Mesendoderm (in vitro differentiated cells): Measurements from ENCODE around the gene ACOX3.

Experiments used
- DNase-seq: peaks from one replicate; pipeline ENCODE4 v3.0.0; 2013
- H2AK5ac ChIP-seq: 2 replicates; pipeline ENCODE4 v1.6.1; 2013; ENCODE audit warnings: low read length, inconsistent platforms
- H2BK120ac ChIP-seq: 2 replicates; pipeline ENCODE4 v1.6.1; 2013; ENCODE audit warnings: low read depth, mild to moderate bottlenecking, low read length, moderate library complexity, mixed read lengths
- H2BK15ac ChIP-seq: replicated peaks from 2 replicates; pipeline ENCODE4 v1.6.1; 2013; ENCODE audit warnings: low read depth, mild to moderate bottlenecking, moderate library complexity
- H2BK5ac ChIP-seq: 2 replicates; pipeline ENCODE4 v1.6.1; 2013; ENCODE audit warnings: low read length, inconsistent platforms
- H3K18ac ChIP-seq: 2 replicates; pipeline ENCODE4 v1.6.1; 2013; ENCODE audit warnings: mild to moderate bottlenecking, low read length, mixed read lengths
- H3K23ac ChIP-seq: one replicate; pipeline ENCODE4 v1.6.1; 2013; ENCODE audit warnings: low read length
- H3K27ac ChIP-seq: 2 replicates; pipeline ENCODE4 v1.5.1; 2013; ENCODE audit warnings: low read depth, mild to moderate bottlenecking, inconsistent platforms, low read length, moderate library complexity
- H3K27me3 ChIP-seq: 2 replicates; pipeline ENCODE4 v1.6.1; 2013; ENCODE audit warnings: low read length, control low read depth, mild to moderate bottlenecking, inconsistent platforms; ENCODE audit not compliant: insufficient read depth, poor library complexity
- H3K36me3 ChIP-seq: 2 replicates; pipeline ENCODE4 v1.6.1; 2013; ENCODE audit warnings: low read length, inconsistent platforms; ENCODE audit not compliant: control insufficient read depth, insufficient read depth
- H3K4ac ChIP-seq: one replicate; pipeline ENCODE4 v1.6.1; 2013; ENCODE audit warnings: low read depth, mild to moderate bottlenecking, low read length, moderate library complexity
- H3K4me1 ChIP-seq: 2 replicates; pipeline ENCODE4 v1.6.1; 2013; ENCODE audit warnings: low read depth, low read length, inconsistent platforms; ENCODE audit not compliant: control insufficient read depth
- H3K4me2 ChIP-seq: 2 replicates; pipeline ENCODE4 v1.6.1; 2013; ENCODE audit warnings: low read length
- H3K4me3 ChIP-seq: 2 replicates; pipeline ENCODE4 v1.5.1; 2013; ENCODE audit warnings: mild to moderate bottlenecking, low read length
- H3K56ac ChIP-seq: one replicate; pipeline ENCODE4 v1.6.1; 2013; ENCODE audit warnings: low read length
- H3K79me1 ChIP-seq: 2 replicates; pipeline ENCODE4 v1.6.1; 2013; ENCODE audit warnings: low read length, inconsistent platforms
- H3K79me2 ChIP-seq: 2 replicates; pipeline ENCODE4 v1.6.1; 2013; ENCODE audit warnings: mild to moderate bottlenecking, low read length; ENCODE audit not compliant: control insufficient read depth, insufficient read depth
- H3K9ac ChIP-seq: 2 replicates; pipeline ENCODE4 v1.6.1; 2013; ENCODE audit warnings: low read length, inconsistent platforms
- H4K5ac ChIP-seq: one replicate; pipeline ENCODE4 v1.6.1; 2013; ENCODE audit warnings: low read length
- H4K8ac ChIP-seq: one replicate; pipeline ENCODE4 v1.6.1; 2013; ENCODE audit warnings: low read depth, mild to moderate bottlenecking, control low read depth, low read length, moderate library complexity
- WGBS: extraction: QIAGEN DNeasy Blood & Tissue Kit; methylation state at CpG from one replicate; pipeline ENCODE4 v1.1.7; 2013; ENCODE audit warnings: low lambda C conversion rate, missing lambda C conversion rate; ENCODE audit not compliant: insufficient coverage; ENCODE audit errors: extremely low coverage; 5-methylcytosine and 5-hydroxymethylcytosine counted together

The ACOX3 gene

GRCh38 chr4:8320386-8320750, 120.2 kb downstream of the ACOX3 start:
- no peaks in the 10 kb centered on the region for H3K79me1 ChIP-seq
- no peak overlapping the region for H2BK120ac ChIP-seq
- peak; percentile 63 for DNase-seq
- no CpG with 5 or more reads among the region's 2 CpGs for WGBS
- no peak overlapping the region for H3K27ac ChIP-seq
- H2BK5ac ChIP-seq = no peak overlapping the region
- H4K5ac ChIP-seq = no peak overlapping the region
- H3K4me3 ChIP-seq = no peak overlapping the region
- no peak overlapping the region for H2AK5ac ChIP-seq
- no peaks in the 10 kb centered on the region for H3K79me2 ChIP-seq
- H3K4me1 ChIP-seq = no peaks in the 10 kb centered on the region
- no peaks in the 10 kb centered on the region for H3K36me3 ChIP-seq
- no peak overlapping the region for H3K4me2 ChIP-seq
- no peak overlapping the region for H2BK15ac ChIP-seq
- H3K27me3 ChIP-seq = no peaks in the 10 kb centered on the region
- no peak overlapping the region for H3K56ac ChIP-seq
- H3K9ac ChIP-seq = no peak overlapping the region
- no peak overlapping the region for H3K23ac ChIP-seq
- H4K8ac ChIP-seq = no peak overlapping the region
- H3K18ac ChIP-seq = no peak overlapping the region
- H3K4ac ChIP-seq = no peak overlapping the region

- H3K23ac ChIP-seq = no peak overlapping the region
- DNase-seq = no peak
- no CpG with 5 or more reads among the region's 13 CpGs for WGBS
Observed at GRCh38 chr4:8319731-8320385, 120.7 kb downstream of the ACOX3 start.

GRCh38 chr4:8319061-8319460, 121.5 kb downstream of the ACOX3 start:
- no peak overlapping the region for H2BK120ac ChIP-seq
- no peak overlapping the region for H2BK15ac ChIP-seq
- no peak overlapping the region for H3K4me3 ChIP-seq
- no peak overlapping the region for H3K4ac ChIP-seq
- H2AK5ac ChIP-seq = no peak overlapping the region
- H3K27ac ChIP-seq = no peak overlapping the region
- H3K27me3 ChIP-seq = no peaks in the 10 kb centered on the region
- H3K79me1 ChIP-seq = no peaks in the 10 kb centered on the region
- no peak overlapping the region for H3K18ac ChIP-seq
- no peak overlapping the region for H3K23ac ChIP-seq
- no peaks in the 10 kb centered on the region for H3K4me1 ChIP-seq
- no peak overlapping the region for H3K56ac ChIP-seq
- H4K8ac ChIP-seq = no peak overlapping the region
- no peaks in the 10 kb centered on the region for H3K79me2 ChIP-seq
- no peak overlapping the region for H3K9ac ChIP-seq
- H3K36me3 ChIP-seq = no peaks in the 10 kb centered on the region
- DNase-seq = no peak
- no peak overlapping the region for H3K4me2 ChIP-seq
- no peak overlapping the region for H2BK5ac ChIP-seq
- no peak overlapping the region for H4K5ac ChIP-seq
- WGBS = no CpG with 5 or more reads among the region's 6 CpGs

More at GRCh38 chr4:8319731-8320385, 120.7 kb downstream of the ACOX3 start:
- H3K4ac ChIP-seq = no peak overlapping the region
- no peak overlapping the region for H2BK120ac ChIP-seq
- no peaks in the 10 kb centered on the region for H3K79me1 ChIP-seq
- no peak overlapping the region for H2BK15ac ChIP-seq
- H4K8ac ChIP-seq = no peak overlapping the region
- no peak overlapping the region for H3K9ac ChIP-seq
- H3K4me2 ChIP-seq = no peak overlapping the region
- no peaks in the 10 kb centered on the region for H3K36me3 ChIP-seq
- H2BK5ac ChIP-seq = no peak overlapping the region
- H3K4me1 ChIP-seq = no peaks in the 10 kb centered on the region
- no peak overlapping the region for H2AK5ac ChIP-seq
- no peak overlapping the region for H3K4me3 ChIP-seq
- no peak overlapping the region for H3K18ac ChIP-seq
- no peaks in the 10 kb centered on the region for H3K27me3 ChIP-seq
- H3K56ac ChIP-seq = no peak overlapping the region
- H3K79me2 ChIP-seq = no peaks in the 10 kb centered on the region
- no peak overlapping the region for H4K5ac ChIP-seq
- no peak overlapping the region for H3K27ac ChIP-seq

GRCh38 chr4:8318509-8318908, 122.0 kb downstream of the ACOX3 start:
- Histone ChIP-seq H4K5ac (no peak overlapping the region), H2BK5ac (no peak overlapping the region), H3K79me2 (no peaks in the 10 kb centered on the region), H3K4me3 (no peak overlapping the region), H2BK15ac (no peak overlapping the region), H3K27me3 (no peaks in the 10 kb centered on the region), H3K4me1 (no peaks in the 10 kb centered on the region), H3K9ac (no peak overlapping the region), H2AK5ac (no peak overlapping the region), H3K36me3 (no peaks in the 10 kb centered on the region), H3K23ac (no peak overlapping the region), H3K4me2 (no peak overlapping the region), H3K27ac (no peak overlapping the region), H3K79me1 (no peaks in the 10 kb centered on the region), H2BK120ac (no peak overlapping the region), H4K8ac (no peak overlapping the region), H3K56ac (no peak overlapping the region), H3K18ac (no peak overlapping the region), H3K4ac (no peak overlapping the region)
- DNase-seq = no peak
- no CpG with 5 or more reads among the region's 7 CpGs for WGBS

- Histone ChIP-seq H2BK15ac (no peak overlapping the region), H3K9ac (no peak overlapping the region), H3K79me1 (no peaks in the 10 kb centered on the region), H3K4me3 (no peak overlapping the region), H2AK5ac (no peak overlapping the region), H3K23ac (no peak overlapping the region), H3K4me1 (no peaks in the 10 kb centered on the region), H3K79me2 (no peaks in the 10 kb centered on the region), H4K8ac (no peak overlapping the region), H3K18ac (no peak overlapping the region), H4K5ac (no peak overlapping the region), H3K27me3 (no peaks in the 10 kb centered on the region), H3K4me2 (no peak overlapping the region), H2BK120ac (no peak overlapping the region), H3K56ac (no peak overlapping the region), H3K4ac (no peak overlapping the region), H3K27ac (no peak overlapping the region), H3K36me3 (no peaks in the 10 kb centered on the region), H2BK5ac (no peak overlapping the region)
- WGBS = no CpG with 5 or more reads among the region's 6 CpGs
- DNase-seq = no peak
Observed at GRCh38 chr4:8317474-8317873, 123.0 kb downstream of the ACOX3 start.

GRCh38 chr4:8316911-8317351, 123.6 kb downstream of the ACOX3 start:
- no peak overlapping the region for H3K4ac ChIP-seq
- no peak overlapping the region for H2BK15ac ChIP-seq
- no peak overlapping the region for H4K8ac ChIP-seq
- H3K79me2 ChIP-seq = no peaks in the 10 kb centered on the region
- H3K4me2 ChIP-seq = no peak overlapping the region
- no peak overlapping the region for H3K9ac ChIP-seq
- H3K27ac ChIP-seq = no peak overlapping the region
- H2BK5ac ChIP-seq = no peak overlapping the region
- H2BK120ac ChIP-seq = no peak overlapping the region
- no peaks in the 10 kb centered on the region for H3K79me1 ChIP-seq
- no peak for DNase-seq
- H3K23ac ChIP-seq = no peak overlapping the region
- peak overlapping the region; percentile 7 for H3K56ac ChIP-seq
- no peaks in the 10 kb centered on the region for H3K27me3 ChIP-seq
- no peak overlapping the region for H4K5ac ChIP-seq
- H2AK5ac ChIP-seq = no peak overlapping the region
- no peak overlapping the region for H3K18ac ChIP-seq
- WGBS = no CpG with 5 or more reads among the region's 15 CpGs
- H3K4me3 ChIP-seq = no peak overlapping the region
- no peaks in the 10 kb centered on the region for H3K4me1 ChIP-seq
- no peaks in the 10 kb centered on the region for H3K36me3 ChIP-seq
